ENCODE results near the gene CEP350.
"Not testable (repeated sequence)": the region's sequence is repeated elsewhere in the genome, so short reads cannot be mapped to it uniquely, and the experiment has no call there.

The CEP350 gene

DNA sequence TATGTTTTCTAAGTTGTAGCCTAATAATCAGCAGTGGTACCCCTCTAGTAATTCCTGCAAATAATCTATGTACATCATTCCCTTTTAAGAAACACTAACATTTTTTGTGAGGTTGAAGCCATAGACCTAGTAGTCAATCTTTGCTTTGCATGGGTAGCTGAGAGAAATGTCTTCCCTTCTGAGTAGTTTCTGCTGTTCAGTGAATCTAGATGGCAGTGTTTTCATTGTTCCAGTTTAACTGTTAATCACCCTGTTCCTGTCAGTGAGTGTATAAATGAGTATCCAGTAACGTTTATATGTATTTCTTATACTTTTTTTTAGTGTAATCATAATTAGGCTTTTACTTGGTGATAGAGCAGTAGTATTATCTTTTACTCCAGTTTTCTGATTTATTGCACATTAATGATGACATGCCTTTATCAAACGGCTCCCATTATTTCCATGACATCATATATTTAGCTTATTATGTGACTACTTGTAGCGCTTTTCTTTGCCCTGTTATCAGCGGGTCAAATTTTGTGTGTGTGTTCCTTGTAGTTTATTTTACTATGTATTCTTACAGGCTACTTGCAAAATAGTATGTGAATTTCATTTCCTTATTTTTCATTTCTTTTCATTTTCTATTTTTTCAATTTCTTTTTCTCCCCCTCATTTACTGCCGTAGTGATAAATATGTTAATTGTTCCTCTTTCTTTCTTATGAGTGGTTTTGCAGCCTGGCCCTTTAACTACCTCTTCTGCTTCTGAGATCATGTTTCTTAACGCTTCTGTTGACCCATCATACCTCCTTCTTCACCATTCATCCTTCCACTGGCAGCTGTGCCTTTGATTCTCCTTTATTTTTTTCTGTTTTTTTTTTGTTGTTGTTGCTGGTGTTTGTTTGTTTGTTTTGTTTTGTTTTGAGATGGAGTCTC is 18.8 kb downstream of the CEP350 start:
- no peak for DNase-seq (ENCODE audit: low read depth in 1 of 2, low spot score in 1 of 2)
- in situ Hi-C loops (cut with HindIII; ENCODE audit: low pct_unique_long_range_greater_than_20kb, low sequenced_read_pairs), result no loop called here
- no peak for TF ChIP-seq JUND (IDR thresholded peaks at IDR 0.05; ENCODE audit: low read depth)

DNA sequence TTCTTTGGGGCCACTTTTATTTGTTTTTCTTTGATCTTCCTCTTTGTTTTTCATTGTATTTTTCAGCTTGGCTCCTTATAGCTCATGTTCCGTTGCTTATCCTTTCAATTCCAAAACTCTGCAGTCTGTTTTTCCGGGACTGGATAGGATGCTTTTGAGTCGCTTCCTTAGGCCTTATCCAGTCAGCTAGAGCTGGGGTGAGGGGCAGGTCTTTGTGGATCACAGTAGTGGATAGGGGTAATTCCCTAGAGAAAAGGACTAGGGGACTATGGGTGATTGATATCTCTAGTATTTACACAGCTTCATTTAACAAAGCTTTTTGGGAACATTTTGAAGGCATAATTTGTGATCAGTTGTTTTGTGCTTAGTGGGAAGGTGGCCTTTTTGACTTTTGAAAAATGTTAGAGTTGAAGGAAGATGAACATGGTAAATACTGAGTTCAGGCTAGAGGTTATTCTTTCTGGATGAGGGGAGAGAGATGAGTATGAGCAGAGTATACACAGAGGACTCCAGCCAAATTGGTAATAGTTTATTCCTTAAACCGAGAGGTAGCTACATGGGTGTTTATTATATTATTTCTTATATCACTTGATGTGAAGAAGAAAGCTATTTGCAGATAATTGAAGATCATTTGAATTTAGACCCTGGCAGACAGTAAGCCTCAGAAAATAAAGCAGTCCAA is 22.5 kb downstream of the CEP350 start:
- no peak for TF ChIP-seq JUND (IDR thresholded peaks at IDR 0.05; ENCODE audit: low read depth)
- in situ Hi-C loops (cut with HindIII; ENCODE audit: low pct_unique_long_range_greater_than_20kb, low sequenced_read_pairs), result no loop called here
- no peak for DNase-seq (ENCODE audit: low read depth in 1 of 2, low spot score in 1 of 2)

DNA sequence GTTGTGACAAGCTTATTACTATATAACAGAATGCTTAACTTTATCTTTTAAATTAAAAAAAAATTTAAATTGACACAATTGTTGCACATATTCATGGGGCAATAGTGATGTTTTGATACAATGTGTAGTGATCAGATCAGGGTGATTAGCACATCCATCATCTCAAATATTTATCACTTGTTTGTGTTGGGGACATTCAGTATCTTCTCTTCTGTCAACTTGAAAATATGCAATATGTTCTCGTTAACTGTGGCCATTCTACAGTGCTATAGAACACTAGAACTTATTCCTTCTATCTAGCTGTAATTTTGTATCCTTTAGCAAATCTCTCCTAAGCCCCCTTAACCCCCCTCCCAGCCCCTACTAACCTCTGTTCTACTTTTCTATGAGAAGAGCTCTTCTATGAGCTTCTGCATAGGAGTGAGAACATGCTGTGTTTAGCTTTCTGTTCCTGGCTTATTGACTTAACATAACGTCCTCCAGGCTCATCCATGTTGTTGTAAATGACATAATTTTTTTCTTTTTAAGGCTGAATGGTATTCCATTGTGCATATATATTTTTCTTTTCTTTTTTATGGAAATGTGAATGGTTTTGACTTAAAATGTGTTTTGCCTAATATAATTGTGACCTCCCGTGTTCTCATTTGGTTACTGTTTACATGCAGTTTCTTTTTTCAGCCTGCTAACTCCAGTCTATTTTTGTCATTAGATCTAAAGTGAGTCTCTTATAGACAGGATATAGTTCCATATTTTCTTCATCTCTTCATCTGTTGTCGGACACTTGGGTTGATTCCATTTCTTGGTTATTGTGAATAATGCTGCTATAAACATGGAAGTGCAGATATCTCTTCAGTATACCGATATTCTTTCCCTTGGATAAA is 23.8 kb downstream of the CEP350 start:
- in situ Hi-C loops (cut with HindIII; ENCODE audit: low pct_unique_long_range_greater_than_20kb, low sequenced_read_pairs), result no loop called here

DNA sequence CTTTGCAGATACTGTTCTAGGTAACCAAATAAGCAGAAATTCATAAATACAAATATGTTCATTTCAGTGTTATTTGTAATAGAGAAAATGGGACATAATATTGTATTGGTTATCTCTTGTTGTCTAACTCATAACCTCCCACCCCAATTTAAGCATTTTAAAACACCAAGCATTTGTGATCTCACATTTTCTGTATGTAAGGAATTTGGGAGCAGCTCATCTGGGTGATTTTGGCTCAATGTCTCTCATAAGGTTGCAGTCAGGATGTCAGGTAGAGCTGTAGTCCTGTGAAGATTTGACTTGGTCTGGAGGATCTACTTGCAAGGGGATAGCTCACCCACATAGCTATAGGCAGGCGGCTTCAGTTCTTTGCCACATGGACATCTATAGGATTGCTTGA is 29.5 kb downstream of the CEP350 start:
- no peak for TF ChIP-seq JUND (IDR thresholded peaks at IDR 0.05; ENCODE audit: low read depth)
- no peak for DNase-seq (ENCODE audit: low read depth in 1 of 2, low spot score in 1 of 2)
- in situ Hi-C loops (cut with HindIII; ENCODE audit: low pct_unique_long_range_greater_than_20kb, low sequenced_read_pairs), result no loop called here

More for the DNA sequence above, 23.8 kb downstream of the CEP350 start:
- no peak for TF ChIP-seq JUND (IDR thresholded peaks at IDR 0.05; ENCODE audit: low read depth)
- no peak for DNase-seq (ENCODE audit: low read depth in 1 of 2, low spot score in 1 of 2)

DNA sequence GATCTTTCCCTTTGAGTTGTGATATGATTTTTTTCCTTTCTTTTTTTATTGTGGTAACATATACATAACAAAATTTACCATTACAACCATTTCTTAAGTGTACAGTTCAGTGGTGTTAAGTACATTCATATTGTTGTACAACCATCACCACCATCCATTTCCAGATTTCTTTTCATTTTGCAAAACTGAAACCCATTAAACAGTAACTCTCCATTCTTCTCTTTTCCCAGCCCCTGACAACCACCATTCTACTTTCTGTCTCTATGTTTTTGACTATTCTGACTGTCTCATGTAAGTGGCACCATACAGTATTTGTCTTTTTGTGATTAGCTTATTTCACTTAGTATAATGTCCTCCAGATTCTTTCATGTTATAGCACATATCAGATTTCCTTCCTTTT is 30.3 kb downstream of the CEP350 start:
- TF ChIP-seq JUND (IDR thresholded peaks at IDR 0.05; ENCODE audit: low read depth), result no peak
- in situ Hi-C loops (cut with HindIII; ENCODE audit: low pct_unique_long_range_greater_than_20kb, low sequenced_read_pairs), result no loop called here

DNA sequence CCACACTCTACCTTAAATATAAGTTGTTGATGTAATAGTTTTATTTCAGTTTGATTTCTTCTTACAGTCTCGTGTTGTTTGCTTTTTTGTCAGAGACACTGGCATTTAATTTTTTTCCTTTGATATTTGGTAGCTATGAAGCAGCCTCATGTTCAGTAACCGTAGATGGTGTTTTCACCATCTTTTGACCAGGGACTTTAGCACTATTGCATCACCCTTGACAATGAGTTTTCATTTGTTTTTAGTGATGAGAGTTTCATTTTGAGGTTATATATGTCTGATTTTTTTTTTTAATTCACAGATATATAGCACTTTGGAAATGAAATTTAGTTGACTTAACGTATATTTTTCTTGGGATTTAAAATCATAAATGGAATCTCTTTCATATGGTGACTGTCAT is 36.2 kb downstream of the CEP350 start:
- no peak for DNase-seq (ENCODE audit: low read depth in 1 of 2, low spot score in 1 of 2)
- in situ Hi-C loops (cut with HindIII; ENCODE audit: low pct_unique_long_range_greater_than_20kb, low sequenced_read_pairs), result no loop called here
- no peak for TF ChIP-seq JUND (IDR thresholded peaks at IDR 0.05; ENCODE audit: low read depth)

More for the DNA sequence above, 30.3 kb downstream of the CEP350 start:
- no peak for DNase-seq (ENCODE audit: low read depth in 1 of 2, low spot score in 1 of 2)

DNA sequence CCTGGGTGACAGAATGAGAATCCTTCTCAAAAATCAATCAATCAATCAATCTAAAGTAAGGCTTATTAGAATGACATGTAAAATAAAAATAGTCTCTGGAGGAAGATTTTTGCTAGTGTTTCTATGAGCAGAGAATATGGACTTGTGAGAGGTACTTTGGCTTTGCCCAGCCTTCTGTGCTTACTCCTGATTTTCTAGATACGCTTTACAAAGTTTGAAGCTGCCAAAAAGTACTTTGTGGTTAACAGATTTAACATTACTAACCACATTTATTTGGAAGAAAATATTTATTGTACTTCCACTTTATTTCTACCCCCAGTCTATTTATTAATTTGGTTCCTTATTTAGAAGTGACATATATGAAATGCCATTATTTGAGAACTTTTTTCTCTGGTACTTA is 41.0 kb downstream of the CEP350 start:
- peak in 1 of 2 experiments; percentile 16 for DNase-seq (ENCODE audit: low read depth in 1 of 2, low spot score in 1 of 2)
- in situ Hi-C loops (cut with HindIII; ENCODE audit: low pct_unique_long_range_greater_than_20kb, low sequenced_read_pairs), result no loop called here
- TF ChIP-seq JUND (IDR thresholded peaks at IDR 0.05; ENCODE audit: low read depth), result no peak

DNA sequence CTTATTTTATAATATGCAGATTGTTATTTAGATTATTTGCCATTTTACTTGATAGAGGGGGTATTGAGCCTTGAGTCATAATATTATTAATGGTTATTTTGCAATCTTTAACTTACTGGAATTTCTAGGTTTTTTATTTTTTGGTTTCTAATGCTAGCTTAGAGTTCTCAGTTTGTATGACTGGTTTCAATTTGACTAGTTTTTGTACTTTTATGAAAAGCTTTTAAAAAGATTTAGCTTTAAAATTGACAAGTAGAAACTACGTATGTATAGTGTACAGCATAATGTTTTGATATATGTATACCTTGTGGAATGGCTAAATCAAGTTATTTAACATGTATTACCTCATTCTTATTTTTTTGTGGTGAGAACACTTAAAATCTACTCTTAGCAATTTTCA is 41.5 kb downstream of the CEP350 start:
- no peak for TF ChIP-seq JUND (IDR thresholded peaks at IDR 0.05; ENCODE audit: low read depth)
- DNase-seq (ENCODE audit: low read depth in 1 of 2, low spot score in 1 of 2), result no peak
- in situ Hi-C loops (cut with HindIII; ENCODE audit: low pct_unique_long_range_greater_than_20kb, low sequenced_read_pairs), result no loop called here

DNA sequence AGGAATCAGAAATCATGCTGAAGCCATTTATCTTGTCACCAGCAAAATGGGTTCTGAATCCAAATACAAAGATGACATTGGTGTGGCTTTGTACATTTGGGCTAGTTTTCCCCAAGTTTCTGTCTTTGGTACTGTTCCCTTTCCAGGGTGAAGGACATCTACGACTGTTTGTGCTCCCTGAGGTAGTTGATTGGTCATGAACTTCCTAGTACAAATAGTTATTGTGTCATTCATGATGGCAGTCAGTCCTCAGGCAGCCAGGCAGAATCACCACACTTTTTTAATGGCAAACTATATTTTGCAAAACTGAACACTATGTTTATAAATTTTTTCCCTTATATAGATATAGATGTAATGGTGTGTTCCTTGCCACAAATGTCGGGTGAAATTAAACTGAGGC is 46.0 kb downstream of the CEP350 start:
- no peak for TF ChIP-seq JUND (IDR thresholded peaks at IDR 0.05; ENCODE audit: low read depth)
- DNase-seq (ENCODE audit: low read depth in 1 of 2, low spot score in 1 of 2), result no peak
- in situ Hi-C loops (cut with HindIII; ENCODE audit: low pct_unique_long_range_greater_than_20kb, low sequenced_read_pairs), result no loop called here

DNA sequence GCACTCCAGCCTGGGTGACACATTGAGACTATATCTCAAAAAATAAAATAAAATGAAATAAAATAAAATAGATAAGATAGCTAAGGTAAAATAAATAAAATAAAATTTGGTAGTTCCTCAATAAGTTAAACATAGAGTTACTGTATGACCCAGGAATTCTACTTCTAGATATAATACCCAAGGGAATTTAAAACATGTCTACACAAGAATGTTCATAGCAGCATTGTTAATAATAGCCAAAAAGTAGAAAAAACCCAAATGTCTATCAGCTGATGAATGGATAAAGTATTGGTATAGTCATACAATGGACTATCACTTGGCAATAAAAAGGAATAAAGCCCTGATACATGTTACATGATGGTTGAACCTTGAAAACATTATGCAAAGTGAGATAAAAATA is 47.8 kb downstream of the CEP350 start:
- TF ChIP-seq JUND (IDR thresholded peaks at IDR 0.05; ENCODE audit: low read depth), result no peak
- in situ Hi-C loops (cut with HindIII; ENCODE audit: low pct_unique_long_range_greater_than_20kb, low sequenced_read_pairs), result no loop called here
- no peak for DNase-seq (ENCODE audit: low read depth in 1 of 2, low spot score in 1 of 2)

DNA sequence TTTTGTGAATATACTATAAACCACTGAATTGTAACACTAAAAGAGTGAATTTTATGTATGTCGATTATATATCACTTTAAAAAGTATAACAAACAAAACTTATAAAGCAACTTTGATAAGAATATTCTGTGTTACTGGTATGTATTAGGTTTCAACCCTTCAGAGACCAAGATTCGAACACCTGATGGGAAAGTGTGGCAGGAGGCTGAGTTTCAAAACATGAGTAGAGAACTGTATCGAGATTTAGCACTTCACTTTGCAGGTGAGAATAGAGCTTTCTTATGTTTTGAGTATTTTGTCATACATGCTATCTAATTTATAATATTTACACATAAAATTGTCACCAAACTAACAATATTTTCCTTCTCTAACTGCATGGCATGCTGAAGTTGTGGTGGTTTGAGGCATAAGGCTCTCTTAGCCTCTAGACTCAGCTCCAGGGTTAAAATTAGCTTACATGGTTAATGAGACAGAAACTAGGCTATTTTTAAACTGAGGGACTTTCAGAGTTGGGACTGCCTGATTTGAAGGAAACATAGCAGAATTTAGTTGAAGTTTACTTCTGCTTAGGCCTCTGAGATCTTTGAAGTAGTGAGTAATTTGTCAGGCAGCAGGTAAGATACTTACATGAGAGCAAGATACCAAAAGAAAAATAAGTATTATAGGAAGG is 48.6 kb downstream of the CEP350 start:
- DNase-seq (ENCODE audit: low read depth in 1 of 2, low spot score in 1 of 2), result no peak
- in situ Hi-C loops (cut with HindIII; ENCODE audit: low pct_unique_long_range_greater_than_20kb, low sequenced_read_pairs), result no loop called here
- TF ChIP-seq JUND (IDR thresholded peaks at IDR 0.05; ENCODE audit: low read depth), result no peak

DNA sequence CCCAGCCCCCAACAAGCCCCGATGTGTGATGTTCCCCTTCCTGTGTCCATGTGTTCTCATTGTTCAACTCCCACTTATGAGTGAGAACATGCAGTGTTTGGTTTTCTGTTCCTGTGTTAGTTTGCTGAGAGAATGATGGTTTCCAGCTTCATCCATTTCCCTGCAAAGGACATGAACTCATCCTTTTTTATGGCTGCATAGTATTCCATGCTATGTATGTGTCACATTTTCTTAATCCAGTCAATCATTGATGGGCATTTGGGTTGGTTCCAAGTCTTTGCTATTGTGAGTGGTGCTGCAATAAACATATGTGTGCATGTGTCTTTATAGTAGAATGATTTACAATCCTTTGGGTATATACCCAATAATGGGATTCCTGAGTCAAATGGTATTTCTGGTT is 52.2 kb downstream of the CEP350 start:
- in situ Hi-C loops (cut with HindIII; ENCODE audit: low pct_unique_long_range_greater_than_20kb, low sequenced_read_pairs); DNase-seq (ENCODE audit: low read depth in 1 of 2, low spot score in 1 of 2): not testable (repeated sequence)
